AML-193 (cell line): ENCODE data around the gene OR6K3.
"Not testable (repeated sequence)": the region's sequence is repeated elsewhere in the genome, so short reads cannot be mapped to it uniquely, and the experiment has no call there.

Experiments used
- DNase-seq, 2 experiments: peaks; one replicate each; lab custom pipeline; 2025; lab: John Stamatoyannopoulos, UW

The OR6K3 gene

GRCh38 chr1:158720620-158721019, at the start of gene OR6K3:
OR6K3 (minus strand) TSS chr1:158720720; CDS start chr1:158718115, 2,605 bp downstream.
- no peak for DNase-seq

- no peak for DNase-seq
Measured at GRCh38 chr1:158754420-158754819, 33.9 kb upstream of the OR6K3 start, which contains the start of gene OR6K6. OR6K6 (plus strand) TSS chr1:158754720; CDS start chr1:158754888, 168 bp downstream.

- DNase-seq: no peak
Measured at GRCh38 chr1:158752155-158752712, 31.7 kb upstream of the OR6K3 start.

- no peak for DNase-seq
Measured at GRCh38 chr1:158735848-158736247, 15.3 kb upstream of the OR6K3 start.

GRCh38 chr1:158732524-158732923, 12.0 kb upstream of the OR6K3 start:
- no peak for DNase-seq

- DNase-seq: no peak
Measured at GRCh38 chr1:158731707-158732106, 11.2 kb upstream of the OR6K3 start.

- no peak for DNase-seq
Measured at GRCh38 chr1:158730453-158730852, 9.9 kb upstream of the OR6K3 start.

- no peak for DNase-seq
Measured at GRCh38 chr1:158728510-158729225, 8.1 kb upstream of the OR6K3 start.

- no peak for DNase-seq
Measured at GRCh38 chr1:158724442-158724841, 3.9 kb upstream of the OR6K3 start.

- DNase-seq: no peak
Measured at GRCh38 chr1:158719664-158720063, 856 bp downstream of the OR6K3 start.

- no peak for DNase-seq
Measured at GRCh38 chr1:158717344-158717743, 3.2 kb downstream of the OR6K3 start.

GRCh38 chr1:158716335-158716734, 4.2 kb downstream of the OR6K3 start:
- DNase-seq: no peak

- DNase-seq: no peak
Measured at GRCh38 chr1:158714754-158715153, 5.8 kb downstream of the OR6K3 start.

- DNase-seq: no peak
Measured at GRCh38 chr1:158711098-158711497, 9.4 kb downstream of the OR6K3 start.

- no peak for DNase-seq
Measured at GRCh38 chr1:158706096-158706495, 14.4 kb downstream of the OR6K3 start.

- no peak for DNase-seq
Measured at GRCh38 chr1:158700552-158700951, 20.0 kb downstream of the OR6K3 start, which contains the start of gene OR6K2. OR6K2 (minus strand) TSS chr1:158700652; CDS start chr1:158700652, 0 bp downstream.

GRCh38 chr1:158694596-158694995, 25.9 kb downstream of the OR6K3 start:
- DNase-seq: no peak

GRCh38 chr1:158692356-158692755, 28.2 kb downstream of the OR6K3 start:
- DNase-seq: no peak

- DNase-seq: no peak
Measured at GRCh38 chr1:158691907-158692306, 28.6 kb downstream of the OR6K3 start.

- not testable (repeated sequence) for DNase-seq
Measured at GRCh38 chr1:158691149-158691548, 29.4 kb downstream of the OR6K3 start.

GRCh38 chr1:158689875-158690274, 30.6 kb downstream of the OR6K3 start:
- DNase-seq: no peak

- no peak for DNase-seq
Measured at GRCh38 chr1:158689110-158689509, 31.4 kb downstream of the OR6K3 start.

- DNase-seq: not testable (repeated sequence)
Measured at GRCh38 chr1:158688343-158688742, 32.2 kb downstream of the OR6K3 start.

- no peak for DNase-seq
Measured at GRCh38 chr1:158687037-158687436, 33.5 kb downstream of the OR6K3 start.
